TTC549 (cell line): Measurements from ENCODE around the gene PRDX5.
"Not testable (repeated sequence)": the region's sequence is repeated elsewhere in the genome, so short reads cannot be mapped to it uniquely, and the experiment has no call there.

ENCODE experiments used
- FAIRE-seq: peaks from 2 replicates; lab custom pipeline; 2012; peaks lifted over from hg19 to GRCh38; lab: Jason Lieb, UNC

PRDX5 gene

DNA sequence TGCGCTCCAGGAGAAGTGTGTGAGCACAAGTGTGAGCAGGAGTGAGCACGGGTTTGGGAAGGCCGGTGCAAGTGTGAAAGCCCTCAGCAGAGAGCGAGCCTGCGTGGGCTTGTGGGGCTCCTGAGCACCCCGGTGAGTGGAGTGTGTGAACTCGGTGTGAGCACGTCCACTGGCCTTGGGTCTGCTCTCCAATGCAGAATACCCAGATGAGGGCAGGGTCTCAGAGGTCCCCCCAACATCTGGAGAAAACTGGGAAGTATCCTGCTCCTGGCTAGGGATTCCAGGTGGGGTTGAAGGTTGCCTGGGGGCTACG, 11.4 kb upstream of the PRDX5 start:
- no peak for FAIRE-seq

- no peak for FAIRE-seq
Measured at GRCh38 chr11:64306876-64307622, 10.9 kb upstream of the PRDX5 start.

DNA sequence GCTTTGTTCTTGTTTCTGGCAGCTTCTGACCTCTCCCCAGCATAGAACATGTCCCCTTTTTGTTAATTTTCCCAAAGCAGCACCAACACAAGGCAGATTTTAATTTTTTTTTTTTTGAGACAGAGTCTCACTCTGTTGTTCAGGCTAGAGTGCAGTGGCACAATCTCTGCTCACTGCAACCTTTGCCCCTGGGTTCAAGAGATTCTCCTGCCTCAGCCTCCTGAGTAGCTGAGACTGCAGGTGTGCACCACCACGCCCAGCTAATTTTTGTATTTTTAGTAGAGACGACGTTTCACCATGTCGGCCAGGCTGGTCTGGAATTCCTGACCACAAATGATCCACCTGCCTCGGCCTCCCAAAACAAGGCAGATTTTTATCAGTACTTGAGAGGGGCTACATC, 10.1 kb upstream of the PRDX5 start:
- not testable (repeated sequence) for FAIRE-seq

DNA sequence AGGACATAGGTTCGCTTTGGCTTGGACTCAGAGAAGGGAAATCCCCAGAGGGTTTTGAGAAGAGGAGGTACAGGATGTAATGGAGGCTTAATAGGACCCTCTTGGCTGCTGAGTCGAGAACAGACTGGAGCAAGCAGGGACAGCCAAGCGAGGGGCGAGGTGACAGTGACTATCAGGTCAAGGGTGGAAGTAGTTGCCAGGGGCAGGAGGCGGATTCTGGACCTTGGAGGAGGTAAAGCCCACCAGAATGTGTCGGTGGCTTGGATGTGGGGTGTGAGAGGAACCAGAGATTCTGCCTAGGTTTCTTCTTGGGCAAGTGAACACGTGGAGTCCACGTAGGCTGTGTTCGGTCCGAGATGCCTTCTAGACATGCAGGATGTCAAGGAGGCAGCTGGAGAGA, 5.0 kb upstream of the PRDX5 start:
- FAIRE-seq: no peak

DNA sequence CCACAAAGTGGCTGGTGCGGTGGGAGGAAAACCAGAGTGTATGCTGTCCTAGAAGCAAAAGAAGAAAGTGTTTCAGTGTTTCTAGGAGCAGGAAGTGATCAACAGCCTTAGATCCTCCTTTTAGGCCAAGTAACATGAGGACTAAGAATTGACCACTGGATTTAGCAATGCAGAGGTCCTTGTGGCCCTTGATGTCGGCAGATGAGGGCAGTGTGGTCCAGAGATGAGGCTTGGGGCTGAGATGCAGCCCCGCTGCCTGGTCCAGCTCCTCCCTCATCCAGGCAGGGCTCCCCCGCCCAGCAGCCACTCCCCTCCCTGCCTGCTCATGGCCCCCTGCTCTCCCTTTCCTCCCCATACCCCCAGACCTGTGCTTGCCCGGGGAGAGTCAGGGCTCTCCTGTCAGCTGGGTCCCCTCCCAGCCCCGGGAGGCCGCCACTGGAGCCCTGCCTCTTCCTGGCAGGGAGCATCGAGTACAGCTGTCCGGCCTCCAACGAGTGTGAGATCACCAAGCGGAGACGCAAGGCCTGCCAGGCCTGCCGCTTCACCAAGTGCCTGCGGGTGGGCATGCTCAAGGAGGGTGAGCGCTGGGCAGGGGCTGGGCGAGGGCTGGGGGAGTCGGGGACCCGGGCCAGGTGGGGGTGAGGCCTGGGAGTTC, 4.3 kb upstream of the PRDX5 start:
- no peak for FAIRE-seq

DNA sequence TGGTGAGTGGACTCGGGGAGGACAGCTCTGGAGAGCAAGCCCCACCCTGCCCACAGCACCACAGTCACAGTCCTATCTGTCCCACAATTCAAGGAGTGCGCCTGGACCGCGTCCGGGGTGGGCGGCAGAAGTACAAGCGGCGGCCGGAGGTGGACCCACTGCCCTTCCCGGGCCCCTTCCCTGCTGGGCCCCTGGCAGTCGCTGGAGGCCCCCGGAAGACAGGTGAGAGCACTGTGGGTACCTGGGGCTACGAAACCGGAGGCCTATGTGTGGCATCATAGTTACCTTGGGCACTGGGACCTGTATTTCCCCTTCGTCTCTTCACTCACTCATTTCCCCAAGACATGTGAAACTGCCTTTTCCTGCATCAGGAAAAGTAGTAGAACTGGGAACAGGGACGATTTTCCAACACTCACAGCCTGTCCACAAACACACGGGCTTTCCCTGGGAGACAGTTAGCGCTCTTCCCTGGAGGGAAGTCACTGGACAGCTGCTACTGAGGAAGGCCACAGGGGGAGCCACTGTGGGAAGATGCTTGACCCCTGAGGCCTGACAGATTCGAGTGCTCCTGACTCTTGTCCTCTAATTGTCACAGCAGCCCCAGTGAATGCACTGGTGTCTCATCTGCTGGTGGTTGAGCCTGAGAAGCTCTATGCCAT, 3.6 kb upstream of the PRDX5 start:
- no peak for FAIRE-seq

DNA sequence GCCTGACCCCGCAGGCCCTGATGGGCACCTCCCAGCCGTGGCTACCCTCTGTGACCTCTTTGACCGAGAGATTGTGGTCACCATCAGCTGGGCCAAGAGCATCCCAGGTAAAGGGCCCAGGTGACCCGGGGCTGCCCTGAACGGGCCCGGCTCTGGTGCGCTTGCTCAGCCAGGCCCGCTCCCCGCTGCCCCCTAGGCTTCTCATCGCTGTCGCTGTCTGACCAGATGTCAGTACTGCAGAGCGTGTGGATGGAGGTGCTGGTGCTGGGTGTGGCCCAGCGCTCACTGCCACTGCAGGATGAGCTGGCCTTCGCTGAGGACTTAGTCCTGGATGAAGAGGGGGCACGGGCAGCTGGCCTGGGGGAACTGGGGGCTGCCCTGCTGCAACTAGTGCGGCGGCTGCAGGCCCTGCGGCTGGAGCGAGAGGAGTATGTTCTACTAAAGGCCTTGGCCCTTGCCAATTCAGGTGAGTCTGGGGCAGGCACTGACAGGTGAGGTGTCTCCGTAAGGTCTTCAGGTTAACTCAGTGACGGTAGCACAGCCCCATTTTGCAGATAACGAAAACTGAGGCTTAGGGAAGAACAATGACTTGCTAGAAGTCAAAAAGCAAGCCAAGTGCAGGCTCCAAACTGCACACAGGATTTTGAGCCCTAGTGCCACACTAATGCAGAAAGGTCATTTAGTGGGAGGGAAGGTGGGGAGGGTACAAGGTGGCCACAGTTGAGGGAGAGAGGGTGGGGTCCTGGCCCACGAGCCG, 2.9 kb upstream of the PRDX5 start:
- no peak for FAIRE-seq

DNA sequence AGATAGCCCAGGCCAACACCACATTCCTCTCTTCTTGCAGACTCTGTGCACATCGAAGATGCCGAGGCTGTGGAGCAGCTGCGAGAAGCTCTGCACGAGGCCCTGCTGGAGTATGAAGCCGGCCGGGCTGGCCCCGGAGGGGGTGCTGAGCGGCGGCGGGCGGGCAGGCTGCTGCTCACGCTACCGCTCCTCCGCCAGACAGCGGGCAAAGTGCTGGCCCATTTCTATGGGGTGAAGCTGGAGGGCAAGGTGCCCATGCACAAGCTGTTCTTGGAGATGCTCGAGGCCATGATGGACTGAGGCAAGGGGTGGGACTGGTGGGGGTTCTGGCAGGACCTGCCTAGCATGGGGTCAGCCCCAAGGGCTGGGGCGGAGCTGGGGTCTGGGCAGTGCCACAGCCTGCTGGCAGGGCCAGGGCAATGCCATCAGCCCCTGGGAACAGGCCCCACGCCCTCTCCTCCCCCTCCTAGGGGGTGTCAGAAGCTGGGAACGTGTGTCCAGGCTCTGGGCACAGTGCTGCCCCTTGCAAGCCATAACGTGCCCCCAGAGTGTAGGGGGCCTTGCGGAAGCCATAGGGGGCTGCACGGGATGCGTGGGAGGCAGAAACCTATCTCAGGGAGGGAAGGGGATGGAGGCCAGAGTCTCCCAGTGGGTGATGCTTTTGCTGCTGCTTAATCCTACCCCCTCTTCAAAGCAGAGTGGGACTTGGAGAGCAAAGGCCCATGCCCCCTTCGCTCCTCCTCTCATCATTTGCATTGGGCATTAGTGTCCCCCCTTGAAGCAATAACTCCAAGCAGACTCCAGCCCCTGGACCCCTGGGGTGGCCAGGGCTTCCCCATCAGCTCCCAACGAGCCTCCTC, 2.0 kb upstream of the PRDX5 start:
- not testable (repeated sequence) for FAIRE-seq

DNA sequence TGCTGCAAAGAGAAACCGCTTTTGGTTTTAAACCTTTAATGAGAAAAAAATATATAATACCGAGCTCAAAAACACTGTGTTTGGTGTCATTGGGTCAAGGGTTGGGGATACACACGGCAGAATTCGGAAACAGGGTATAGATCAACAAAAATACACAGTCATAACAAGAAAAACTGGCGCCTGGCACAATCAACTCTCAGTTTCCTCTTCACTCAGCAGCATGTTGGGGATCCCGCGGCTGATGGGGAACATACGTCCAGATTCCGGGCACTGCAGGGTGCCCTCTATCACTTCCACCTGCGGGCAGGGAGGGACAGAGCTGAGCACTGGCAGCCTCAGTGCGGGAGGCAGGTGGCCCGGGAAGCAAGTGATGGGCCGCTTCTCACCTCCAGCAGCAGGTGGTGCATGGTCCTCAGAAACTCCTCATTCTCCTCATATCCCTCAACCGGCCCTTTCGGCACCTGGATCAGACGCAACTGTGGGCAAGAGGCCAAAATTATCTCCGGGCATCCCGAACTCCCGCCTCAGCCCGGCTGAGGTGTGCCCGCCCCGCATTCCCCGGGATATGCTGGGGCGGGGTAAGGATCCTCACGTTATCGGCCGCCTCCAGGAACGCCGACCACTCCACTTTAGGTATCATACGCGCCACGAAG, 1.1 kb upstream of the PRDX5 start:
- no peak for FAIRE-seq

GRCh38 chr11:64317325-64317960, 478 bp upstream of the PRDX5 start, which contains the start of gene TRMT112:
Gene TRMT112, minus strand, starts transcription at chr11:64317559. Its CDS starts 33 bp downstream, at chr11:64317526.
- FAIRE-seq: peak; percentile 84

DNA sequence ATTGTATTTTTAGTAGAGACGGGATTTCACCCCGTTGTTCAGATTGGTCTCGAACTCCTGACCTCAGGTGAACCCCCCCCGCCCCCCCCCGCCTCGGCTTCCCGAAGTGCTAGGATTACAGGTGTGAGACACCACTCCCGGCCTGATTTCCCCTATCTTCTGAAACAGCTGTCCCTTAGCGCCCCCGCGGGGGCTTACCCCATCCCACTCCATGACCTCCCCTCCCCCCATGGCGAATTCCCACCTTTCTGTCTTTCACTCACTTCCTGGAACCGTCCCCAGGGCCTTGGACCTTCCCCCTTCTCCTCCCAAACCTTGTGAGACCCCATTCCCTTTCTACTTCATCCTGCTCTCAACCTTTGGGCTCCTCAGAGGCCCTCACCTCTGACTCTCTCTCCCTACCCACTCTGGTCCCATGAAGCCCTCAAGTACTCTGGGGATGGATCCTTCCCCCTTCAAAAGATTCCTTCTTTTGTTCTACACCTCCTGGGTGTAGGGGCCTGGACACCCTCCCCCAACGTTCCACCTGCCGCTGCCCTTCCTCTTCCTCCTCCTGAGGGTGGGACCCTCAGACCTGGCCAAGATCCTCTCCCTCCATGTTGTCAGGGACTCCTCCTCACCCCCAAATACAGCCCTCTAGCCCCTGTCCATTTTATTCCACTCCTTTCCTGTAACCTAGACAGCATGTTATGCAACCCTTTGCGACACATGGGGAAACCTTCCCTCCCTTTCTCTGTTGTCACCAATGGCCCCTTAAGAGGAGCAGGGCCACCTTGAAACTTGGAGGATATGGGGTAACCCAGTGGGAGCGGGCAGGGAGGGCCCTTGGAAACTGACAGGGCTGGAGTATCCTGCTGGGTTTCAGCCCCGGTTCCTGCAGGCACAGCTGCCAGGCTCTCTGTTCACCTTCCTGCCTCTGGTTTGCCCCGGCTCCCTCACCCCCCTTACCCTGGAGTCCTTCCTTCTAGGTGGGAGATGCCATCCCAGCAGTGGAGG, 1.1 kb downstream of the PRDX5 start:
- no peak for FAIRE-seq

DNA sequence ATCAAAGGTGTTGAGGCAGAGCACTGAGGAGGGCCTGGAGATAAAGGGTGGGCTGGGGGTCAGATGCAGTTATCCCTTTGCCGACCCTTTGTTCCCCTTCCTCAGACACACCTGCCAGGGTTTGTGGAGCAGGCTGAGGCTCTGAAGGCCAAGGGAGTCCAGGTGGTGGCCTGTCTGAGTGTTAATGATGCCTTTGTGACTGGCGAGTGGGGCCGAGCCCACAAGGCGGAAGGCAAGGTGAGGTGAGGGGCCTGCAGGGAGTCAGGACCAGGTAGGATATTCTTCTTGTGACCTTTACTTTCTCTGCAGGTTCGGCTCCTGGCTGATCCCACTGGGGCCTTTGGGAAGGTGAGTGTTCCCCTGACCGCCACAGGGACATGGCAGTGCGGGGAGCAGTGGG, 2.6 kb downstream of the PRDX5 start:
- no peak for FAIRE-seq

DNA sequence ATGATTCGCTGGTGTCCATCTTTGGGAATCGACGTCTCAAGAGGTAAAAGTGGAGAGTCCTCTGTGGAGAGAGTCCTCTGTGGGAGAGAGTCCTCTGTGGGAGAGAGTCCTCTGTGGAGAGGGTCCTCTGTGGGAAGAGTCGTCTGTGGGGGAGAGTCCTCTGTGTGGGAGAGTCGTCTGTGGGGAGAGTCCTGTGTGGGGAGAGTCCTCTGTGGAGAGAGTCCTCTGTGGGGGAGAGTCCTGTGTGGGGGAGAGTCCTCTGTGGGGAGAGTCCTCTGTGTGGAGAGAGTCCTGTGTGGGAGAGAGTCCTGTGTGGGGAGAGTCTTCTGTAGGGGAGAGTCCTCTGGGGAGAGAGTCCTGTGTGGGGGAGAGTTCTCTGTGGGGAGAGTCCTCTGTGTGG, 3.1 kb downstream of the PRDX5 start:
- FAIRE-seq: no peak

DNA sequence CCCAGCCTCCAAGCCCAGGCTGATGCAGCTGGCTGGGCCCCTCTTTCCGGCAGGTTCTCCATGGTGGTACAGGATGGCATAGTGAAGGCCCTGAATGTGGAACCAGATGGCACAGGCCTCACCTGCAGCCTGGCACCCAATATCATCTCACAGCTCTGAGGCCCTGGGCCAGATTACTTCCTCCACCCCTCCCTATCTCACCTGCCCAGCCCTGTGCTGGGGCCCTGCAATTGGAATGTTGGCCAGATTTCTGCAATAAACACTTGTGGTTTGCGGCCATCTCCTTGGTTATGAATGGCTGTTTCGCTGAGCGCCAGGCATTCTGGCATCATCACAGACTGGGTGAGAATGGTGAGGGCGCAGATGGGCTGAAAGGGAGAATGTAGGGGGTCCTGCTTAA, 3.6 kb downstream of the PRDX5 start:
- FAIRE-seq: no peak

DNA sequence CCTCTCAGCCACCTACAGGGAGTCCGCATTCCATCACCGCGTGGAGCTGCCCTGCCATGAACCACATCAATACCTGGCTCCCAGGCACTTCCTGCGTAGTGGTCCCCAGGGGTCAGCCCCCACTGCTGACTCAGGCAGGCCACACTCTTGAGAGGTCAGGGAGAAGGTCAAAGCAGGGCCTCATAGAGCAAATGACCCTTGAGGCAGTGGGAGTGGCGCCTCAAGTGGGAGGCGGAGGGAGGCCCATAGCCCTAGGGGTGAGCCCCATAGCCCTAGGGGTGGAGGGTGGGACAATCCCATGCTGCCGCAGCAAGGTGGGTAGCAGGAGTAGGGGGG, 5.0 kb downstream of the PRDX5 start:
- FAIRE-seq: no peak

- FAIRE-seq: no peak
Measured at GRCh38 chr11:64323373-64323772, 5.5 kb downstream of the PRDX5 start.

DNA sequence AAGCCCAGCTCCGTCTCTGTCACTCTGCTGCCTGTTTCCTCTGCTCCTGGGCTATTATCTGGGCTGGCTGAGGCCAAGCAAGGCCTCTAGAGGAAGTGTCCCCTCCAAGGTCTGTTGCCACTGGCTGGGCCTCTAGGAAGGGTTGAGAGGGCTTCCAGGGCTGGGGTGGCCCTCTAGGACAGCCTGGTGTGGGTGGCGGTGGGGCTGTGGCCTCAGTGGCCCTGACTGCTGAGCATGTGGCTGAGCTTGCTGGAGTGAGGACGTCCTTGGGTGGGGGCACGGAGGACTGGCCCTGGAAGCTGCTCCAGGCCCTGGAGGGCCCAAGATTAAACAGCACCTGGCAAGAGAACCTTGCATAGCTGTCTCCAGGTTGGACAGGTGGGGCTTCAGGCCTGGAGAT, 6.1 kb downstream of the PRDX5 start:
- not testable (repeated sequence) for FAIRE-seq

DNA sequence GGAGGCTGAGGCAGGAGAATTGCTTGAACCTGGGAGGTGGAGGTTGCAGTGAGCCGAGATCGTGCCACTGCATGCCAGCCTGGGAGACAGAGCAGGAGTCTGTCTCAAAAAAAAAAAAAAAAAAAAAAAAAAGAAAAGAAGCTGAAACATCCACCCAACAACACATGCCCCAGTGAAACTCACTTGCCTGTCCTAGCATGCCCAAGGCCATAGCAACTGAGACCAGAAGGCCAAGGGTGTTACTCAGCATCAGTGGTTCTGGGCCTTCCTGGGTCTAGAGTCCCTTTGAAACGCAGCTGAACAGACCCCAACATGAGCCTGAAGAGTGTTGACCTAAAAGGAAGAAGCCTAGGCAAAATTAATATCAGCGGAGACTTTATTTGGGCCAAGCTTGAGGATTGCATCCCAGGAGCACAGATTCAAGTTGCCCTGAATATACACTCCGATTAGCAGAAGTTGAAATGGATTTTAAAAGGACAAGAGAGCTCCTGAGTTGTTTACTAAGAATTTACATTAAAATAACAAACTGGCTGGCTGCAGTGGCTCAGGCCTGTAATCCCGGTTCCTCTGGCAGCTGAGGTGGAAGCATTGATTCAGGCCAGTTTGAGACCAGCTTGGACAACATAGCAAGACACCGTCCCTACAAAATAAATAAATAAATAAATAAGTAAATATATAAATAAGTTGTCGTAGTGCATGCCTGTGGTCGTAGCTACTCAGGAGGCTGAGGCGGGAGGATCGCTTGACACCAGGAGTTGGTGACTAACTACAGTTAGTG, 7.0 kb downstream of the PRDX5 start:
- no peak for FAIRE-seq

- no peak for FAIRE-seq
Measured at GRCh38 chr11:64327375-64327774, 9.5 kb downstream of the PRDX5 start.
